Measurements from ENCODE around the gene XPOT.

Gene XPOT

DNA sequence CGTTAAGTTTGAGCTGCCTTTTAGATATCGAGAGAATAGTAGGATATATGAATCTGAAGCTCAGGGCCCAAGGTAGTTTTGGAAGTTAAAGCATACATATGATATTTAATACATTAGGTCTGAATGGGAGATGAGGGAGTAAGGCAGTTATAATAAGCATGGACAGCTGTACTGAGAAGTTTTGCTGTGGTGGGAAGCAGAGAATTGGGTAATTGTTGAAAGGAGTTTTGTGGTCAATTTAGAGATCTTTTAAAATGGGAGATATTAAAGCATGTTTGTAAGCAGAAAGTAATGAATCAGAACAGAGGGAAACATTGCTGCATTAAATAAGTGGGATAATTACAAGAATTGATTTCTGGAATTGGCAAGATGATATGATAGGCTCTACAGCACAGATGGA is 69.0 kb downstream of the XPOT start:
- no peak for DNase-seq

DNA sequence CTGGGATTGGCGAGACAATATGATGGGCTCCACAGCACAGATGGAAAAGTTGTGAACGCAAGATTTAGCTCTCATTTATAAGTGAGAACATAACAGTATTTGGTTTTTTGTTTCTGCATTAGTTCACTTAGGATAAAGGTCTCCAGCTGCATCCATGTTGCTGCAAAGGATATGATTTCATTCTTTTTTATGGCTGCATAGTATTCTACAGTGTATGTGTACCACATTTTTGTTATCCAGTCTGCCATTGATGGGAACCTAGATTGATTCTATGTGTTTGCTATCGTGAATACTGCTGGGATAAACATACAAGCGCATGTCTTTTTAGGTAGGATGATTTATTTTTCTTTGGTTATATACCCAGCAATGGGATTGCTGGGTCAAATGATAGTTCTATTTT is 71.3 kb downstream of the XPOT start:
- DNase-seq: no peak

DNA sequence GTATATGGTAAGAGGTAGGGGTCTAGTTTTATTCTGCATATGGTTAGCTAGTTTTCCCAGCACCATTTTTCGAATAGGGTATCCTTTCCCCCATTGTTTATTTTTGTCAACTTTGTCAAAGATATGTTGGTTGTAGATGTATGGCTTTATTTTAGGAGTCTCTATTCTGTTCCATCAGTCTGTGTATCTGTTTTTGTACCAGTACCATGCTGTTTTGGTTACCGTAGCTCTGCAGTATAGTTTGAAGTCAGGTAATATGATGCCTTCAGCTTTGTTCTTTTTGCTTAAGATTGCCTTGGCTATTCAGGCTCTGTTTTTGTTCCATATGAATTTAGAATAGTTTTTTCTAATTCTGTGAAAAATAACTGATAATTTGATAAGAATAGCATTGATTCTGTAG is 72.7 kb downstream of the XPOT start:
- DNase-seq: no peak

DNA sequence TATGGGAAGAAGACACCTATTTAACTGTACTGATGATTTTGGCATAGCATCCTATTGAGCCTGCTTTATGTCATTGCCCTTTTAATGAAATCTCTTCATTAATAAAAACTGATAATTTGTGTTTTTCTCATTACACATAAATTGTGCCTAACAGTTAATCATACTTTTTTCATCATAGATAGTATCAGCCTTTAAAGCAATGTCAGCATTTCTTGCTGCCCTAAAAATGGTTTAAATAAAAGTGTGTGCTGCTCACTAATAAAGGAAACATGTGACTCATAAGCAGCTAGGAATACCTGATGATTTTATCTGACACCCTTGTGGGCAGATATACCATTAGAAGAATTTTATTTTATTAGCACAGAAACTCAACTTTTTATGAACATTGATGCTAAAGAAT is 74.5 kb downstream of the XPOT start:
- no peak for DNase-seq

DNA sequence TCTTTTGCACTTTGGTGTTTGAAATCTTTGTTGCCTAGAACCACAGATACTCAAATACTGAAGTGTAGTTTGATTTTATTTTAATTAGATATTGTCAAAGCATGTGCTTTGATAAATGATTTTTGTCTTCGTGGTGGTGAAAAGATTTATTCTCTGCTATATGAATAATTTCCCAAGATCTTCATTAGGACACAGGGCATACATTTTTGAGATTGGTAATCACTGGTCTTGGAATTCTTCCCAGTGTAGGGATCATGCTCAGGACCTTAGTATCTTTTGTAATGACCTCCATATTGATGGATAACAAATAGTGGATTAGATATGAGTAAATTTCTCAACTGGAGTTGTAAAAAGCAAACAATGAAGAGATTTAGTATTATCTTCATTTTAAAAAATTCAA is 76.0 kb downstream of the XPOT start:
- DNase-seq: no peak

DNA sequence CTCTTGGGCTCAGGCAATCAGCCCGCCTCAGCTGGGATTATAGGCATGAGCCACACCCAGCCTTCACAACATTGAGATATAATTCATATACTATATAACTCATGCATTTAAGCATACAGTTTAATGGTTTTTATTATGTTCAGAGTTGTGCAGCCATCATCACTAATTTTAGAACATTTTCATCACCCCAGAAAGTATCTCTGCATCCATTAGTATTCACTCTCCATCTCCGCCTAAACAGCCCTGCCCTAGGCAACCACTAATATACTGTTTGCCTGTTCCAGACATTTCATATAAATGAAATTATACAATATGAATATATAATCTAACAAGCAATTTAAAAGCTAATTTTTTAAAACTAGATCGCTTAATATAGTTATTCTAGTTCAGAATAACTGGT is 82.5 kb downstream of the XPOT start:
- DNase-seq: no peak

DNA sequence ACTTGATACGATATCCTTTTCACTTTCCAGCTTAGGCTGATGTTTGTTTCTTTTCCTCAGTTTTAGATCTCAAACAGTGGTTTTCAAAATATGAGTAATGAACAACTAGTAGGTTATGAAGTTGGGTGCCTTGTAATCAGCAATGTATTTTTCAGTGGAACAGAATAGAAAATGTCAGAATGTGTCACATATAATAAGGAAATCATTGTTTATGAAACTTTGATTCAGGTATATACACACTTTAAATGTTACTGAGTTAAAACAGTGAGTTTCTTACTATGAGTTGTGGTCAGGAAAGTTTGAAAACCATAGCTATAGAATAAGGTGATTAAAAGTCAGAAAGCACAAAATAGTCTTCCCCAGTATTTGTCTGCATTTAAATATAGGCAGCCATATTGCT is 87.5 kb downstream of the XPOT start:
- DNase-seq: no peak

DNA sequence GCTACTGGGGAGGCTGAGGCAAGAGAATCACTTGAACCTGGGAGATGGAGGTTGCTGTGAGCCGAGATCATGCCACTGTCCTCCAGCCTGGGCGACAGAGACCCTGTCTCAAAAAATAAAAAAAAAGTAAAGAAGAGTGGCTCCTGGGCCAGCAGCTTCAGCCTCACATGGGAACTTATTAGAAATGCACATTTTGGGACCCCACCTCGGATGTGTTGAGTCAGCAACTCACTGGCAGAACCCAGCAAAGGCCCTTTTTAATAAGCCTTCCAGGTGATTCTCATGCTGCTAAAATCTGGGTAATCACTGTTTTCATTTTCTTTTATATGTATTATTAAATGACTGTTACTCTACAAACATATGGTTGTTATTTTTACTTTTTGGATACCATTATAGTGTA is 89.3 kb downstream of the XPOT start:
- no peak for DNase-seq

DNA sequence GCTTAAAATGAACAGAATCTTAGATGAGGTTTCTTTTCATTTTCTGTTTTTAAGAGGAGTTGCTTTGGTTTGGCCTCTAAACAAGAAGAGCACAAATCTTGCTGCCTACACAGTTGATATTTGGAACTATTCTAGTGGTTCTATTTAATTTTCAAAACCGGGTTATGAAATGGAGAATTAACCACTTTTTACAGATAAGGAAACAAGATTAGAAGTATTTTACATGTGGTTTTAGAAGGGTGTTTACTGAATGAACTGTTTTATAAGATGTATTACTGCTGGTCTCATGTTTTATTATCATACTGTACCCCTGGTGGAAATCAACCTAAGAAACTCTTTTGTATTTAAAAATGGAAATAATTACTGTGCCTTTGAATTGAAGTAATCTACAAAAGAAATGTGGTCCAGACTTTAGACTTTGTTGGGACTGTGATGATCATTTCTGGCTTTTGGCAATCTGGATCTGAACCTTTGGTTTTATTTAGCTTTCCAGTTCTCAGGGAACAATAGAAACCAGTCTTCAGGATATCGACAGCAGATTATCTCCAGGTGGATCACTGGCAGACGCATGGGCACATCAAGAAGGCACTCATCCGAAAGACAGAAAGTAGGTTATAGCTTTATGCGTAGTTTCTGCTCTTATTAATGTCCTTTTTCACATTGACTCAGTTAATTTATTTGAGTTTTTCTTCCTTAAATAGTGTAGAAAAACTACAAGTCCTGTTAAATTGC is 91.0 kb downstream of the XPOT start:
- DNase-seq: no peak

DNA sequence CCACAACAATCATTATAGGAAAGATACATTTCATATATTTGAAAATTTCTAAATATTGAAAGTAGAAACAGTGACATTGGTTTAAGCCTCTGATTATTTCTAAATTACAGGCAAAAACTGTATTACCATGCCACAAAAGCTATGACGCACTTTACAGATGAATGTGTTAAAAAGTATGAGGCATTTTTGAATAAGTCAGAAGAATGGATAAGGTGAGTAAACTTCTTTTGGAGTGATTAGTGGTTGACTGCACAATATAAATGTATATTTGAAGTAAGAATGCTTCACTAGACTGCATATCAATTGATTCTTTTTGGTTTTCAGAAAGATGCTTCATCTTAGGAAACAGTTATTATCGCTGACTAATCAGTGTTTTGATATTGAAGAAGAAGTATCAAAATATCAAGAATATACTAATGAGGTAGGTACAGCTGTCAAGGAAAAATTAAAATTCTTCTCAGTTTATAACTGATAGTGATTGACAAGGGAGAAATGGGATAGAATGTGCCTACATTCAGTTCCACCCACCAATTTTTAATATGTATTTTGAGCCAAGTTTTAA is 92.7 kb downstream of the XPOT start:
- DNase-seq: no peak

DNA sequence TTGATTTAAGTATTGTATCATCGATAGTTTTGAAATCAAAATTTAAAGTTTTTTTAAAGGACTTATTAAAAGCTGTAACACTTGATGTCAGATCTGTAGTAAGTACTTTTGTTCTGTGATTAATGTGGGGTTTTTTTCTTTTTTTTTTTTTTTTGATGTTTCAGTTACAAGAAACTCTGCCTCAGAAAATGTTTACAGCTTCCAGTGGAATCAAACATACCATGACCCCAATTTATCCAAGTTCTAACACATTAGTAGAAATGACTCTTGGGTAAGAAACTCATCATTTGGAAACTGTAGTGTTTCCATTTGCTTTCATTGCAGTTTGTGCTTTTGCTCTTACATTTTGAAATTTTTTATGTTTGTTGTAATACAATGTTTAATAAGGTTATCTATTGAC is 93.3 kb downstream of the XPOT start:
- DNase-seq: no peak

DNA sequence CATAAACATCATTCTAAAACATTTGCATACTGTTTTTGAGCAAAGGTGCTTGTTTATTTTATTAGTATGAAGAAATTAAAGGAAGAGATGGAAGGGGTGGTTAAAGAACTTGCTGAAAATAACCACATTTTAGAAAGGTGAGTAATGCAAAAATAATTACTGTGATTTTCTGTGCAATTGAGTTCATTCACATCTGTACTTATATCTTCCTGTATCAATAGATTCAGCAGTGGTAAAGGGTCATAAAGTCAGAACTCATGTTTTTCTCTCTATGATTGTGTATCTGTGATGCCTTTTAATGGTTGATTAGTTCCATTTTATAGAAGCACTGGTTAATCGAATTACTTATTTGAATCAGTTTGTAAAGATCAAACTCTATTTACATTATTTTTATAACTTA is 93.7 kb downstream of the XPOT start:
- DNase-seq: no peak

DNA sequence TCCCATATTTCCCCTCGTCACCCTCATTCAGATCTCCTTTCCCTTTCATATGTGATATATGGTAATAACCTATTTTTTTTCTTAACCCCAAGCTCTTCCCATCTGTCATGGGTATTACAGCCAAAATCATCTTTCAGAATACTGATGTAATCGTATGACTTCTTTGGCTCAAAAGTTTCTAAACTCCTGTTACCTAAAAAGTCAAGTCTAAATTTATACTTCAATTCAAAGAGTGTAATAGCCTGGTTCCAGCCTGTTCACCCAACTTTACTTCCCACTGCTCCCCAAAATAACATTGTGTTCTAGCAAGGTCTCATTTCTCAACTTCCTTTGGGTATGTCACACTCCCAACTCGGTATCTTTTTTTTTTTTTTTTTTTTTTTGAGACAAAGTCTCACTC is 96.2 kb downstream of the XPOT start:
- peak; percentile 13 for DNase-seq

Data from NCI-H1694 (cell line).